HFF-Myc (cell line): ENCODE data around the gene GPD2.

Experiments used
- DNase-seq: peaks from one replicate; pipeline ENCODE4 v3.0.0-alpha.2; 2011; ENCODE audit warnings: low read depth; ENCODE audit errors: extremely low read depth
- H3K4me3 ChIP-seq: replicated peaks from 2 replicates; pipeline ENCODE4 v1.5.1; 2011; ENCODE audit warnings: low read depth, mild to moderate bottlenecking, control low read depth, low read length
- TF ChIP-seq, protein P1 (sequence below): IDR thresholded peaks from 2 replicates; pipeline ENCODE4 v1.5.1; 2012; ENCODE audit warnings: mild to moderate bottlenecking, low read depth, low read length, control low read depth; ENCODE audit errors: missing control alignments

Gene GPD2

DNA sequence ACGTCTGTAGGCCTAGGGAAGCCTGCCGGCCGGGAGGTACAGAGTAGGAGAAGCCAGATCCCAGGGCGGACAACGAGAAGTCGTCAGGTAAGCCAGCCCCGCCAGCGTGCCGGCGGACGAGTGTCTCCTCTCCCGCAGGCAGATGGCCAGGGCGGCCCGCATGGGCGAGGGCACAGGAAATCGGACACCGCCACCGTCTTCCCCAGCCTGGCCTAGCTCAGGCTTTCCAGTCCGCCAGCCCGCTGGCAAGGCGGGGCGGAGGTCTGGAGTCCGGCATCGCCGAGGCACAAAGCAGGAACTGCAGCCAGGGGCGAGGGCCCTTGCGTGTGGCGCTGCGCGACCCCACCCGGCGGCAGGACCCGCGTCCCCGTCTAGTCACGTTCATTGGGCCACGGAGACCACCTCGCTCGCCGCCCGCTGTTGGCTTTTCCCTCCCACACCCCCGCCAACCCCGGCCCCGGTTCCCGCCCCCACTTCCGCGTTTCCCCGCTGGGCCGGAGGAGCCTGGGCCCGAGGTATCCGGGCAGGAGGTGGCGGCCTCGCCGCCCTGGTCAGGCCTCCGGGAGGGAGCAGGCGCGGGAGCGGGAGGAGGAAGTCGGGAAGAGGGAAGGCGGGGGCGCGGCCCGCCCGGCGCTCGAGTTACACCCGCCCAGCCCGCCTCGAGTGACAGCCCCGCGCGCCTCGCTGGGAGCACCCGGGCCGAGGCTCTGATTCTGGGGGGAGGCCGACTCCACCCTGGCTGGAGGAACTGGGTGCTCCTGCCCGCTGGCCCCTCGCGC is at the start of gene GPD2:
Gene GPD2 (plus strand): TSS at position 662 of the 779 bp plus-strand sequence. CDS start 39,727 bp downstream, outside the sequence.
- TF ChIP-seq, protein P1, sequence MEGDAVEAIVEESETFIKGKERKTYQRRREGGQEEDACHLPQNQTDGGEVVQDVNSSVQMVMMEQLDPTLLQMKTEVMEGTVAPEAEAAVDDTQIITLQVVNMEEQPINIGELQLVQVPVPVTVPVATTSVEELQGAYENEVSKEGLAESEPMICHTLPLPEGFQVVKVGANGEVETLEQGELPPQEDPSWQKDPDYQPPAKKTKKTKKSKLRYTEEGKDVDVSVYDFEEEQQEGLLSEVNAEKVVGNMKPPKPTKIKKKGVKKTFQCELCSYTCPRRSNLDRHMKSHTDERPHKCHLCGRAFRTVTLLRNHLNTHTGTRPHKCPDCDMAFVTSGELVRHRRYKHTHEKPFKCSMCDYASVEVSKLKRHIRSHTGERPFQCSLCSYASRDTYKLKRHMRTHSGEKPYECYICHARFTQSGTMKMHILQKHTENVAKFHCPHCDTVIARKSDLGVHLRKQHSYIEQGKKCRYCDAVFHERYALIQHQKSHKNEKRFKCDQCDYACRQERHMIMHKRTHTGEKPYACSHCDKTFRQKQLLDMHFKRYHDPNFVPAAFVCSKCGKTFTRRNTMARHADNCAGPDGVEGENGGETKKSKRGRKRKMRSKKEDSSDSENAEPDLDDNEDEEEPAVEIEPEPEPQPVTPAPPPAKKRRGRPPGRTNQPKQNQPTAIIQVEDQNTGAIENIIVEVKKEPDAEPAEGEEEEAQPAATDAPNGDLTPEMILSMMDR: no peak
- H3K4me3 ChIP-seq: peak within 1 kb of the TSS; percentile 67
- DNase-seq: no peak

DNA sequence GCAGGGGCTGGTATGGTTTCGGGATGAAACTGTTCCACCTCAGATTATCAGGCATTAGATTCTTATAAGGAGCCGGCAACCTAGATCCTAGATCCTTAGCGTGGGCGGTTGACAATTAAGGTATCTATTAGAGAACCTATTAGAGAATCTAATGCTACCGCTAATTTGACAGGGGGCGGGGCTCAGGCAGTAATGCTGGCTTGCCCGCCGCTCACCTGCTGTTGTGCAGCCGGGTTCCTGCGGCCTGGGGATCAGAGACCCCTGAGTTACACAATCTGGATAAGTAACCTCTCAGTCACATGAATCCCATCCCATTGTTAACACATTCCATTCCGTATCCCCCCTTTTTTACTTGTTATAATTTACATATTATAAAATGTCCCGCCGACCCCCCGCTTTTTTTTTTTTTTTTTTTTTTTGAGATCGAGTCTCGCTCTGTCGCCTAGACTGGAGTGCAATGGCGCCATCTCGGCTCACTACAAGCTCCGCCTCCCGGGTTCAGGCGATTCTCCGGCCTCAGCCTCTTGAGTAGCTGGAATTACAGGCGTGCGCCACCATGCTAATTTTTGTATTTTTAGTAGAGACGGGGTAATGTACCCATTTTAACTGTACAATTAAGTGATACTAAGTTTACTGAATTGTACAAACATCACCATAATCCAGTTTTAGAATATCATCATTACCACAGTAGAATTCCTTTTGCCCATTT is 42.0 kb upstream of the GPD2 start:
- DNase-seq: no peak
- TF ChIP-seq, protein P1: no peak
- no peak overlapping the region for H3K4me3 ChIP-seq

DNA sequence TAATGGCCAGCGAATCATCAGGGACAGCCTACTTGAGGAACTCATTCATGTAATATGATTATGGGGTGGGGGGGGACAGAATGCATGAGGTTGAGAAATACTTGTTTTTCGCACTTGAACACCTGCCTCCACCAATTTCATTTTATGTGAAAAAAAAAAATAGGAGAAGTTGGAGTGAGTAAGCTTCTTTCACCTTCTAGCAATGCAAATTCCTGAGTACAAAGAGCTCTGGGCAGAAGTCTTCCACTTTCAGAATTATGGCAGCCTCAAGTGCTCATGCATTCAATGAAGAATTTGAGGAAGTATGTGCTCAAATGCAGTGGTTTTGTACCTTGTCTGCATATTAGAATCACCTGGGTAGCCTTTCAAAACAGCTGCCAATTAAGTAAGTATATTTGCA is 40.1 kb upstream of the GPD2 start:
- no peak overlapping the region for H3K4me3 ChIP-seq
- no peak for DNase-seq
- TF ChIP-seq, protein P1: no peak

DNA sequence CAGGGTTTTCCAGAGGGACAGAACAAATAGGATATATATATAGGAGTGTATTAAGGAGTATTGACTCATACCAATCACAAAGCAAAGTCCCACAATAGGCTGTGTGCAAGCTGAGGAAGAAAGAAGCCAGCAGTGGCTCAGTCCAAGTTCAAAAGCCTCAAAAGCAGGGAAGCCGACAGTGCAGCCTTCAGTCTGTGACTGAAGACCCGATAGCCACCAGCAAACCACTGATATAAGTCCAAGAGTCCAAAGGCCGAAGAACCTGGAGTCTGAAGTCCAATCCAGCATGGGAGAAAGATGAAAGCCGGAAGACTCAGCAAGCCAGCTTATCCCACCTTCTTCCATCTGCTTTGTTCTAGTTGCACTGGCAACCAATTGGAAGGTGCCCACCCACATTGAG is 39.0 kb upstream of the GPD2 start:
- TF ChIP-seq, protein P1: no peak
- H3K4me3 ChIP-seq: no peak overlapping the region
- DNase-seq: no peak

DNA sequence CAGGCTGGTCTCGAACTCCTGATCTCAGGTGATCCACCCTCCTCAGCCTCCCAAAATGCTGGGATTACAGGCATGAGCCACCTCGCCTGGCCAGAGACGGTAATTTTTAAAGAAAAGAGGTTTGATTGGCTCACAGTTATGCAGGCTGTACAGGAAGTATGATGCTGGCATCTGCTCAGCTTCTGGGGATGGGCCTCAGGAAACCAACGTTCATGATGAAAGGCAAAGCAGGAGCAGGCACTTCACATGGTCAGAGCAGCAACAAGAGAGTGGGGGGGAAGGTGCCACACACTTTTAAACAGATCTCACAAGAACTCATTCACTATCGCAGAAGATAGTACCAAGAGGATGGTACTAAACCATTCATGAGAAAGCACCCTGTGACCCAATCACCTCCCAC is 38.0 kb upstream of the GPD2 start:
- no peak overlapping the region for H3K4me3 ChIP-seq
- TF ChIP-seq, protein P1: no peak

DNA sequence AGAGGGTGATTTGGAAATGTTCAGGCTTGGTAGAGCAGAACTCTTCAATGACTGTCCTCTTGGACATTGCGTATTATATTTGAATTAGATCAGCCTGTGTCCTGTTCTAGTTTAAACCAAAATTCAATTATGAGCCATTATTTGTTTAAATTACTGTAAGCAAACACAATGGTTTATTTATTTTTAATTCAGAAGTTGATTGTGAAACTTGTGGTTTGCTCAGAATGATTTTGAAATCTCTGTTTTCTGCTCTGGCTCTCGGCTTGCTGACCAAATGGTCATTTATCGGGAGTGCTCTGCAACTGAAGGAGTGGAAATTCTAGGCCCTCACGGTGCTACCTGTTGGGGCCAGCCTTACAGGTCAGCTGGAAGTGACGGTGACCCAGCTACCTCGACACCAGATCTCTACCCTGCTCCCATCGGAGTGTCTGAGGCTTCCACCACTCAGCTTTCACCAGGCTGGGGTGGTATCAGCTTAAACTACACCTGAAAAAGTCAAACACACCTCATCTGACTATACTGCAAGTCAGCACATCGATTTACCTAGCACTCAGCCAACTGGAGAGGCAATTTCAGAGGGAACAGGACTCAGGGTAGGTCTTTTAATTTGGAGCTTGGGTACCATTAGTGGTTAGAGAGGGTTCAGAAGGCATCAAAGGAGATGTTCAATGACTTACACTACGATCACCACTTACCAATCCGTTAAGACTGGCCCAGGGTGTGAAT is 36.8 kb upstream of the GPD2 start:
- H3K4me3 ChIP-seq: peak overlapping the region; percentile 60
- no peak for DNase-seq
- TF ChIP-seq, protein P1: no peak

More for the DNA sequence above, 38.0 kb upstream of the GPD2 start:
- no peak for DNase-seq
